Ishikawa (cell line): ENCODE measurements around the gene COQ5.

Experiments used
- CEBPB ChIP-seq: IDR thresholded peaks from 2 replicates; pipeline ENCODE4 v1.6.1; 2012
- CREB1 ChIP-seq: IDR thresholded peaks from 2 replicates; pipeline ENCODE4 v1.6.1; 2012; ENCODE audit warnings: low read depth
- EGR1 ChIP-seq: IDR thresholded peaks from 2 replicates; pipeline ENCODE4 v1.6.1; 2012
- EP300 ChIP-seq: IDR thresholded peaks from 2 replicates; pipeline ENCODE4 v1.6.1; 2012; ENCODE audit warnings: borderline replicate concordance
- MAX ChIP-seq: IDR thresholded peaks from 2 replicates; pipeline ENCODE4 v1.6.1; 2012
- NFIC ChIP-seq: IDR thresholded peaks from 2 replicates; pipeline ENCODE4 v1.6.1; 2012
- RAD21 ChIP-seq: IDR thresholded peaks from 2 replicates; pipeline ENCODE4 v1.6.1; 2012; ENCODE audit warnings: low read depth
- REST ChIP-seq: IDR thresholded peaks from 2 replicates; pipeline ENCODE4 v1.6.1; 2012; ENCODE audit warnings: low read depth, mild to moderate bottlenecking
- TAF1 ChIP-seq: IDR thresholded peaks from 2 replicates; pipeline ENCODE4 v1.6.1; 2012; ENCODE audit warnings: low read depth, mild to moderate bottlenecking
- TCF12 ChIP-seq: IDR thresholded peaks from 2 replicates; pipeline ENCODE4 v1.6.1; 2012; ENCODE audit warnings: low read depth
- YY1 ChIP-seq: IDR thresholded peaks from 2 replicates; pipeline ENCODE4 v1.6.1; 2012; ENCODE audit warnings: low read depth
- TF ChIP-seq, protein P1 (sequence below): IDR thresholded peaks from 2 replicates; pipeline ENCODE4 v1.6.1; 2012

DNA sequence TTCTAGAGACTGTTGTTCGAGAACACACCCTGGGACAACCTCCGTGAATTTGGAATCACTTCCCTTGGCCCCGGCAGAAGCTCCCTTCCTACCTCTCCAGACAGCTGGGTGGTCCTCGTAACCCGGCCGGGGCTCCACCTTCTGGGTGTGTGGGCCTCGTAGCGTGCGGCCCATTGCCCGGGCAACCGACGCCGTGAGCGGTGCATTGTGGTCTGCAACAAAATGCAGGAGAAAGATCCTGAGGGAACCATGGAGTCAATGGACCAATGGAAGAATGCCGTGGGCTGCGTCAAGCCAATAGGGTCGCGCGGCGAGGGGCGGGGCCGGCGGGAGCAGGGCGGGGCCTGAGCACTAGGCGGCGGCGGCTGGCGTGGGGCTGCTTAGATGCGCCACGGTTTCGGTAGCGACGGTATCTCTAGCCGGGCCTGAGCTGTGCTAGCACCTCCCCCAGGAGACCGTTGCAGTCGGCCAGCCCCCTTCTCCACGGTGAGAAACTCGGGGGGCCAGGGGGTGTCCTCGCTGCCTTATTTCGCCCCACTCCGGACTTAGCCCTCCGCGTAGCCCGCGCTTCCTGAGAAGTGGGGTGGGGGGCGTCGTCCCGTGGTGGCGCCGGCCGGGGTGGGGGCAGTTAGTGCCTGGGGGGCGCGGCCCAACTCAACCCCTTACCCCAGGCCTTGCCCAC lies 33.1 kb downstream of the COQ5 start, which contains the start of gene DYNLL1:
- TF ChIP-seq, protein P1, sequence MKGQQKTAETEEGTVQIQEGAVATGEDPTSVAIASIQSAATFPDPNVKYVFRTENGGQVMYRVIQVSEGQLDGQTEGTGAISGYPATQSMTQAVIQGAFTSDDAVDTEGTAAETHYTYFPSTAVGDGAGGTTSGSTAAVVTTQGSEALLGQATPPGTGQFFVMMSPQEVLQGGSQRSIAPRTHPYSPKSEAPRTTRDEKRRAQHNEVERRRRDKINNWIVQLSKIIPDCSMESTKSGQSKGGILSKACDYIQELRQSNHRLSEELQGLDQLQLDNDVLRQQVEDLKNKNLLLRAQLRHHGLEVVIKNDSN: peak; percentile 47; the same call in 1 of the 2 replicates
- peak; percentile 73 for TF ChIP-seq MAX
- TF ChIP-seq TAF1: peak; percentile 95
- no peak for TF ChIP-seq YY1
- peak; percentile 52; the same call in 1 of the 2 replicates for TF ChIP-seq EGR1
- TF ChIP-seq REST: no peak
- no peak; the same call in 1 of the 2 replicates for TF ChIP-seq EP300
- TF ChIP-seq CEBPB: no peak
- TF ChIP-seq RAD21: no peak
- TF ChIP-seq CREB1: no peak
- no peak for TF ChIP-seq NFIC
- peak; percentile 74 for TF ChIP-seq TCF12
